ELF-1 (cell line): ENCODE measurements around the gene SEL1L.
"Not testable (repeated sequence)": the region's sequence is repeated elsewhere in the genome, so short reads cannot be mapped to it uniquely, and the experiment has no call there.

Experiments
- DNase-seq: peaks from one replicate; pipeline ENCODE4 v3.0.0-alpha.2; 2016; ENCODE audit warnings: low read depth, low spot score

The SEL1L gene

GRCh38 chr14:81449114-81449513 is 84.5 kb downstream of the SEL1L start:
- no peak for DNase-seq

GRCh38 chr14:81447021-81447764 is 86.5 kb downstream of the SEL1L start:
- no peak for DNase-seq

GRCh38 chr14:81446279-81447007 is 87.2 kb downstream of the SEL1L start:
- no peak for DNase-seq

GRCh38 chr14:81441626-81442134 is 92.0 kb downstream of the SEL1L start:
- DNase-seq: no peak

GRCh38 chr14:81440041-81440440 is 93.6 kb downstream of the SEL1L start:
- DNase-seq: no peak

- DNase-seq: no peak
Observed at GRCh38 chr14:81437244-81437643, 96.4 kb downstream of the SEL1L start.

GRCh38 chr14:81436296-81437138 is 97.1 kb downstream of the SEL1L start:
- peak; percentile 84 for DNase-seq

GRCh38 chr14:81435391-81436295 is 98.0 kb downstream of the SEL1L start:
- peak; percentile 75 for DNase-seq

- DNase-seq: no peak
Observed at GRCh38 chr14:81435048-81435390, 98.6 kb downstream of the SEL1L start.

GRCh38 chr14:81434230-81434629 is 99.4 kb downstream of the SEL1L start:
- DNase-seq: no peak

- DNase-seq: no peak
Observed at GRCh38 chr14:81433378-81433777, 100.3 kb downstream of the SEL1L start.

GRCh38 chr14:81432219-81432661 is 101.4 kb downstream of the SEL1L start:
- no peak for DNase-seq

GRCh38 chr14:81430235-81430634 is 103.4 kb downstream of the SEL1L start:
- DNase-seq: no peak

- not testable (repeated sequence) for DNase-seq
Observed at GRCh38 chr14:81429749-81430148, 103.9 kb downstream of the SEL1L start.

- DNase-seq: no peak
Observed at GRCh38 chr14:81429028-81429427, 104.6 kb downstream of the SEL1L start.

GRCh38 chr14:81427348-81428058 is 106.2 kb downstream of the SEL1L start:
- DNase-seq: peak; percentile 89

GRCh38 chr14:81423504-81423903 is 110.1 kb downstream of the SEL1L start:
- DNase-seq: peak; percentile 27
